Fibroblast of the aortic adventitia (primary cell): ENCODE measurements around the gene ABCC3. TPM values are rescaled to one million over a fixed set of nuclear protein-coding genes. Genes with fewer than 3 reads are reported as not detected.

Source experiments
- DNase-seq: peaks from one replicate; pipeline ENCODE4 v3.0.0-alpha.2; 2010; ENCODE audit warnings: low read depth
- H3K4me3 ChIP-seq: 2 replicates; pipeline ENCODE4 v1.5.1; 2011; ENCODE audit warnings: low read depth, mild to moderate bottlenecking, control low read depth, low read length, moderate library complexity
- total RNA-seq: library from RNA; depleted of rRNA; stranded (reverse); fragments of >200 nt; gene quantifications from 2 replicates; pipeline ENCODE4 v1.2.3, GENCODE V29; 2012; ENCODE audit warnings: low replicate concordance
- TF ChIP-seq, protein P1 (sequence below): IDR thresholded peaks from 2 replicates; pipeline ENCODE4 v1.5.1; 2011; ENCODE audit warnings: mild to moderate bottlenecking, low read length, control low read depth, inconsistent platforms; ENCODE audit not compliant: insufficient read depth

ABCC3 gene
- total RNA-seq, 1 donor, result 12.5 TPM

- H3K4me3 ChIP-seq, result no peak overlapping the region
- DNase-seq, result no peak
- TF ChIP-seq, protein P1, sequence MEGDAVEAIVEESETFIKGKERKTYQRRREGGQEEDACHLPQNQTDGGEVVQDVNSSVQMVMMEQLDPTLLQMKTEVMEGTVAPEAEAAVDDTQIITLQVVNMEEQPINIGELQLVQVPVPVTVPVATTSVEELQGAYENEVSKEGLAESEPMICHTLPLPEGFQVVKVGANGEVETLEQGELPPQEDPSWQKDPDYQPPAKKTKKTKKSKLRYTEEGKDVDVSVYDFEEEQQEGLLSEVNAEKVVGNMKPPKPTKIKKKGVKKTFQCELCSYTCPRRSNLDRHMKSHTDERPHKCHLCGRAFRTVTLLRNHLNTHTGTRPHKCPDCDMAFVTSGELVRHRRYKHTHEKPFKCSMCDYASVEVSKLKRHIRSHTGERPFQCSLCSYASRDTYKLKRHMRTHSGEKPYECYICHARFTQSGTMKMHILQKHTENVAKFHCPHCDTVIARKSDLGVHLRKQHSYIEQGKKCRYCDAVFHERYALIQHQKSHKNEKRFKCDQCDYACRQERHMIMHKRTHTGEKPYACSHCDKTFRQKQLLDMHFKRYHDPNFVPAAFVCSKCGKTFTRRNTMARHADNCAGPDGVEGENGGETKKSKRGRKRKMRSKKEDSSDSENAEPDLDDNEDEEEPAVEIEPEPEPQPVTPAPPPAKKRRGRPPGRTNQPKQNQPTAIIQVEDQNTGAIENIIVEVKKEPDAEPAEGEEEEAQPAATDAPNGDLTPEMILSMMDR, result no peak
Measured at GRCh38 chr17:50725769-50726655, 91.3 kb downstream of the ABCC3 start.

- TF ChIP-seq, protein P1, result no peak
- DNase-seq, result no peak
- H3K4me3 ChIP-seq, result no peak overlapping the region
Measured at GRCh38 chr17:50728112-50728429, 93.4 kb downstream of the ABCC3 start.

- DNase-seq, result no peak
- no peak overlapping the region for H3K4me3 ChIP-seq
- TF ChIP-seq, protein P1, result no peak
Measured at GRCh38 chr17:50728881-50729765, 94.4 kb downstream of the ABCC3 start.

DNA sequence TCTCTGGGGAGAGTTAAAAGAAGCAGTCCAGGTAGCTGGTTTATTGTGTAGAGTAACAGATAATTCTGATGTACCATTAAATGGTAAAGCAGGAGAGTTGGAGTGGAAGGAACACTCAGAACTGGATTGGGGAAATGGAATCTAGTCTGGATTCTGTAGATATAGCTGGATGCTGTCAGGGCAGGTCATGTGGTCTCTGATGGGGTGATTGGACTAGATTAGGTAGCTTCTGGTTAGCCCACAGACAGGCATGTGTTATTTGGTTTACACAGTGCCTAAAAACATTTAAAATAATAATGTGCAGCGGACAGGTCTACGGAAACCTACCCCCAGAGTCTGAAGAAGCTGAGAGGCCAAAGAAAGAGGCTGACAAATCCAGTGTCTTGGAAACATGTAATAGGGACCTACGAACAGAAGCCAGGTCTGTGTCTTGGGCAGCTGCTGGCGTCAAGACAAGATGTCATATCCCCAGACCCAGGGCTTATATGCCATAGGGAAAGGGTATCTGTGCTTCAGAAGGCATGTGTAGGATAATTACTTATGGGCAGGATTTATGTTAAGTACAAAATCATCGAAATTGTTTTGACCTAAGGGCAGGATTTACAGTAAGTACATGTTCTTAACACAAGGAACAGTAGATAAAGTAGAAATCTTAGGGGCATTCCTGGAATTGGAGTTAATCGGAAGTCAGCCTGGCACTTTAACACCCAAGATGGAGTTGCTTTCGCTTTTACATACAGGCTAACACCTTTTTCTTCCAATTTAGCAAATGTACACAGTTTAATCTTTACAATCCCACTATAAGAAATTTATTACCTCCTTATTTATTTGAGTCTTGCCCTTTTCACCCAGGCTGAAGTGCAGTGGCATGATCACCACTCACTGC, 97.1 kb downstream of the ABCC3 start:
- TF ChIP-seq, protein P1, result no peak
- no peak overlapping the region for H3K4me3 ChIP-seq
- no peak for DNase-seq

DNA sequence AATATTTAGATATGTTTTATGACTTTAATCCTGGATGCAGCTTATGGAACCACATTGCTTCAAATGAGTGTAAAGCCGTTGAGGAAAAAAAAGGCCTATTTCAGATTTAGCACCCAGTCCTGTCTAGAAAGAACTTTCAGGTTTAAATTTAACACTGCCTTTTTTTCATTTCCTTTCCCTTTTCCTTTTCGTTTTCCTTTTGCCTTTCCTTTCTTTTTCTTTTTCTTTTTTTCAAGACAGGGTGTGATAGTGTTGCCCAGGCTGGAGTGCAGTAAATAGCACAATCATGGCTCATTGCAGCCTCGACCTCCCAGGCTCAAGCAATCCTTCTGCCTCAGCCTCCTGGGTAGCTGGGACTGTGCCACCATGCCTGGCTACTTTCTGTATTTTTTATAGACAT, 100.6 kb downstream of the ABCC3 start:
- TF ChIP-seq, protein P1, result no peak
- DNase-seq, result no peak
- H3K4me3 ChIP-seq, result no peak overlapping the region

GRCh38 chr17:50737118-50737698, 102.5 kb downstream of the ABCC3 start:
- H3K4me3 ChIP-seq, result no peak overlapping the region
- no peak for DNase-seq
- TF ChIP-seq, protein P1, result no peak
